DMS153 treated with DMSO at 0.1 percent for 48 hours (cell line): ENCODE data around the gene IMPA2.

Experiments
- DNase-seq: peaks from one replicate; lab custom pipeline; 2025; ENCODE audit not compliant: unreplicated experiment; lab: John Stamatoyannopoulos, UW

Gene IMPA2

DNA sequence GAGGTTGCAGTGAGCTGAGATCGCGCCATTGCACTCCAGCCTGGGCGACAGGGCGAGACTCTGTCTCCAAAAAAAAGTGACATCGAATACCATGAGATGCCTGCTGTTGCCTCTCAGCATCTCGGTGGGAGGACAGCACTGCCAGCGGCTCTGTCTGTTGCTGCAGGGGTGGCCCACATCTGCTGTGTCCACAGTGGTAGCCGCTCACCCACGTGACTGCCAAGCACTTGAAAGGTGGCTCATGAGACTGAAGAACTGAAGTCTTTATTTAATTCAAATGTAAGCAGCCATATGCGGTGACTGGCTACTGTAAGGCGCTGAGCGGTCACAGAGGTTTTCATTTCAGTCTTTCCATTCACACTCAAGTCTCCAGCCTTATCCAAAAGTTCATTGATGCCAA is 25.8 kb downstream of the IMPA2 start:
- DNase-seq, result no peak

DNA sequence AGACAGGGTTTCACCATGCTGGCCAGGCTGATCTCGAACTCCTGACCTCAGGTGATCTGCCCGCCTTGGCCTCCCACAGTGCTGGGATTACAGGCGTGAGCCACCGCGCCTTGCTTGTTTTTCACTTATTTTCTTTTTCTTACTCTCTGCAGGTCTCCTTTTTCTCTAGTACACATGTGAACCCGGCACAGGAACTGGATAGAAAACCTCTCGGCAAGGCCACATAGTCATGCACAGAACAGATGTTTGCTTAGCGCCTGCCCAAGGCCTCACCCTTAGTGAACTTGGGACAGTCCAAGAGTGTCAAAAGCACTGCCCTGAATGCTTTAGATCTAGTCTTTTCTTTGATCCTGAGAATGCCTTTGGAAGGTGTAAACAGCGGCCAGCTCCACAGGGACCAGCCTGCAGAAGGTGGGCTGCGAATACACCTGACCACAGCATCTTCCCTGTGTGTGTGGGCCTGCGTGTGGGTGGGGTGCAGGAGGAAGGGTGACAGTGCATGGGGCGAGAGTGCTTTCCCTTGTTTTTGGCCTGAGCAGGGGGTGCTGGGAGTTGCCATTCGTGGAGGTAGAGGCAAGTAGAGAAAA is 27.0 kb downstream of the IMPA2 start:
- DNase-seq, result no peak

DNA sequence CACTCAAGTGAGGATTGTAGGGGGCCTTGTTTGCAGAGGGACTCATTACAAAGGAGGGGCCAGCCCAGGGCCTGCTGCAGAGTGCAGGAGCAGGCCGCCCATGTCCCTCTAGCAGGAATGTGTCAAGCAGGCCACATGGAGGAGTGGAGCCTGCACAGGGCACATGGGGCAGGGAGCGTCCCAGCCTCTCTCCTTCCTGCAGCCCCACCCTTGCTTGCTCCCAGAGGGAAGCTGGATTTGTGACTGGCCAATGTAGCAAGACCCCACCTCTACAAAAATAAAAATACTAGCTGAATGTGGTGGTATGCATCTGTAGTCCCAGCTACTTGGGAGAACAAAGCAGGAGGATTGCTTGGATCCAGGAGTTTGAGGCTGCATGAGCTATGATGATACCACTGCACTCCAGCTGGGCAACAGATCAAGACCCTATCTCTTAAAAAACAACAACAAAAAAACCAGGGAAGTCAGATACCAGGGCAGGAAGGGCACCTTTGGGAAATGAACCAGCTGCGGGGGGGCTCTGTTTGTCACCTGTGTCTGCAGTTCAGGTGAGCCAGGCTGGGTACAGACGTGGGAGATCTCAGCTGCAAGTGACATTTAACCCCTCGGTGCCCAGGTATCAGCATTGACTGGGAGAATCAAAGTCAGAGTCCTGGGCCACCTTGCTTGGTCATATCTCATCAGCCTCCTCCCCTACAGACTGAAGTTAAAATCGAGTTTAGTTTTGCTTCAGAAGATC is 27.7 kb downstream of the IMPA2 start:
- DNase-seq, result no peak

DNA sequence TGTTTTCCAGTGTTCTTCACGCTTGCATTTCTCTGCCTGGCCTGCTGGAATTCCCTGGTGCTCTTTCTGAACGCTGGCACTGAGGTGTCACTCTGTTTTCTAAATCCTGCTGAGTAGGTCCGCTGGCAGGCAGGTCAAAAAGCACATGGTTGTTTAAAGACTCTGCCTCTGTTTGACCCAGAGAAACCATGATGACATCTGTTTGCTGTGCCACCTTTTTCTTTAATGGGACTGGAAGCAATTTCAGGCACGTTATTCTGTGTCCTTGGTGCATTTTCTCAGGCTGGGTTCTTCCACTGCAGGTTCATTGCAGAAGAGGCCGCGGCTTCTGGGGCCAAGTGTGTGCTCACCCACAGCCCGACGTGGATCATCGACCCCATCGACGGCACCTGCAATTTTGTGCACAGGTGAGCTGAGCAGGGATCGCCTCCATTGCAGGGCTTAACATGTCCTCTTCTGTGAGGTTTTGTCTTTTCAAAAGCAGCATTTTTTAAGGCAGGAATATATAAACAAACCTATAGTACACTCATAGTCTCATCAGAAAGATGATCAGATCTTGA is 28.4 kb downstream of the IMPA2 start:
- DNase-seq, result no peak

DNA sequence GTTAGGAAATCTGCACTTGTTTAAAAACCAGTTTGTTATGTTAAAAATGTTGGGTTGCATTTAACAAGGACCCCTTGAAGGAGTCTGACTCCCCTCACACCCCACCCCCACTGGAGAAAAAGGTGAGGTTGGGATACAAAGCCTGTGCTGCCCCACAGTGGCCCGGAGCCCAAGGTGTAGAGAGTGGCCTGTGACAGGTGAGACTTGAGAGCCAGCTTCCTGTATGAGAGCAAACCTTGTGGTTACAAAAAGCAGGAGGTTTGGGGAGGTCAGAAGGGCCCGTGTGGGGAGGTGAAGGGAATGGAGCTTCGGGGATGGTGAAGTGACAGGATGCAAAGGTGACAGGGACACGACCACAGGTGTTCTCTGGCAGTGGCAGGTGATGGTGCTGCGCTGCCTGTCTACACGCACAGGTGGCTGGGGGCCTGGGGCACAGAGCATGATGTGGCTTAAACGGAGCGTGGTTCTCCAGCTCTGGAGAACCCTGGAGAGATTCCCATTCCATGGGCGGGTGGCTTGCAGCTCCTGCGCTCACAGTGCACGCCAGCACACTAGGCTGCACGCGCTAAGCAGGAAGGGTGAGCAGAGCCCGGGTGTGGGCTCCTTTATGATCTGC is 29.0 kb downstream of the IMPA2 start:
- DNase-seq, result no peak

DNA sequence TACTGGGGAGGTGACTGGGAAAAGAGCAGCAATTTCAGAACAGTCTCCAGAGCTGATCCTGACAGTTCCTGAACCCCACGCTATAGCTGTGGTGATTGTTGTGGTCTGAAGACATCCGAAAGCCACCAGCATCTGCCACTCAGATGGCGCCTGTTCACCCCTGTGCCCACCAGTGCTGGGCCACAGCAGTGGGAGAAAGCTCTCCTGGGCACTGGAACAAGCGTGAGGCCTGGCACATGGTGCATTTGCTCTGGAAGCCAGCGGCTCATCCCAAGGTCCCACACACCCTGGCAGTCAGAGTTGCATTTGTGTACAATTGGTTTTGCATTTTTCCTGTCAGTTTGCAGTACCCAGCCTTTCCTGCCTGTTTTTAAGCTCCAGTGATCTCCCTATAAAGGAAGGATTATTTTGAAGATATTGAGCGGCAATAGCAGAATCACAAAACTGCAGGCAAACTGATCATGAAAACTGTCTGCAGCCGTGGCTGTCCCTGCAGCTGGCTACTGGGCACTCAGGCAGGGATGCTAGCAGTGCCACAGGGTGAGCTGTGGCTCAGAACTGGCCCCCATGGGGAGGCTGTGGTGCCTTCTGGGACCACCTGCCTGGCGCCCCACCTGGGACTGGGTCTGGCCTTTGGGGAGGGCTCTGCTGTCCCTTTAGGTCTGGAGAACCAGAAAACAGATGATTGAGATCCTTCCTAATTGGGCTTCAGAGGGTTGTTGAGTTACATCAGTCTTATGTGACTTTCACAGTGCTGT is 30.1 kb downstream of the IMPA2 start:
- no peak for DNase-seq

DNA sequence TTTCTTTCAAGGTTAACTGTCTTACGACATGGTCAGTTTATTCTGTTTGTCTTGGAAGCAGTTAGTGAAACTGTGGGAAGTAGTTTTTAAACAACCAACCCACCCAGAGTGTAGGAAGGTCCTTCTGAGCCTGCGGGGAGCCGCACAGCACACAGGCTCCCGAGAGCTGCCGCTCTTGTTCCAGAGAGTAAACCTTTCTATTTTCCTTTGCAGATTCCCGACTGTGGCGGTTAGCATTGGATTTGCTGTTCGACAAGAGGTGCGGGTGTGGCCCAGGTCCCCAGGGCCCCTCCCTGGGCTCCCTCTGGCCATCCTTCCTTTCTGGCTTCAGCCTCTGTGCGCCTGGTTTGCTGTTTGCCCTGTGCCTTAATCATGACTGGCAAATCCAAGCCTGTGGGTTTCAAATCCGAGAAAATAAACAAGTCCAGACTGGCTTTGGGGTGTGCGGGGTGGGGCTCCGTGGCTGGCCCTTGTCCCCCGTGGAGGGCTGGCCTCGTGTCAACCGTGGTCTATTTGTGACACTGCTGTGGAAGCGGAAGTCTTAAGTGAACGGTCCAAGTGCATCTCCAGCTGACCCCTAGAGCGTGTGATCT is 30.7 kb downstream of the IMPA2 start:
- DNase-seq, result no peak

DNA sequence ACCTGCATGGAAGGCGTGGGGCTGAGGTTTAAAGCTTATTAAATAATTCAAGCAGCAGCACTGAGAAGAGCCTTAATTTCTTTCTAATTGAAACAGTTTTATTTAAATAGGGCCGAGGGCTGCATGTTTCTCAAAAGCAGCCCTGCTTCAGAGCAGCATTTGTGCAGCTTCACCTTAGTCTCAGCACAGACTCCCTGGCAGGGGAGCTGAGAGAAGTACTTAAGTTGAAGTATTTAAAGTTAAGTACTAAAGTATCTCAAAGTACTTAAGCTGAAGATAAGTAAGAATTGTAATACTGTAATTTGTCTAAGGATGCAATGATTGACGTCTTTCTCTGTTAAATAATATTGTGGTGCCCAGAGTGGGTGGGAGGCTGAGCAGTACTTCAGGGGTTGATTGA is 31.4 kb downstream of the IMPA2 start:
- DNase-seq, result no peak

DNA sequence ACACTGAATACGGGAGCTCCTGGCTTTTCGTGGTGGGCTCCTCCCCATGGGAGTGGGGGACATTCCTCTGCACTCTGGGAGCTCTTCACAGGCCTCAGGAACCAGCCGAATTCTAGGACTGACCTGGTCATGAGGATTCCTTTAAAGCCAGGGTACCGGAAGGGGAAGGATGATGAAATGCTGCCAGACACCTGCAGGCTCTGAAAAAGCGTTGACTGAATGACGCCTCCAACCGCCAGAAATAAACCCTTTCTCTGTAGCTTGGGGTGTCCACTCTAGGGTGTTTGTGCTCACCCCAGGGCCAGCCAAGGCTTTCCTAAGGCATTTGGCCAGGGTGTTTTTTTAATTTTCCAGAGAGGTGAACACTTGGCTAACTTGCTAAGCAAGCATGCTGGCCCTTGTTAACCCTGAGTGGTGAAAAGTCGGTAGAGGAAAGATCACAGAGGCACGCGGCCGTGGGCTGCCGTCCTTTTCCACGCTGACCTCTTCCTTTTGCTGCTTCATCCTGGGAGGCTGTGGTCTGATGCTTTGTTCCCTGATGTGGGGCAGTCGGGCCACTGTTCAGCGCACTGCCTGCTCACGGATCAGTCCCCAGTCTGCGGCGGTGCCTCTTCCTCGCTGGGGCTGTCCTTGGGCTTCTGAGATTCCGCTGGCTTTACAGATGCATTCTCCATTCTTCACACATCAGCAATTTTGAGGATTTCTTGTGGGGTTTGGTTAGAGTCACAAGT is 32.0 kb downstream of the IMPA2 start:
- DNase-seq, result no peak

DNA sequence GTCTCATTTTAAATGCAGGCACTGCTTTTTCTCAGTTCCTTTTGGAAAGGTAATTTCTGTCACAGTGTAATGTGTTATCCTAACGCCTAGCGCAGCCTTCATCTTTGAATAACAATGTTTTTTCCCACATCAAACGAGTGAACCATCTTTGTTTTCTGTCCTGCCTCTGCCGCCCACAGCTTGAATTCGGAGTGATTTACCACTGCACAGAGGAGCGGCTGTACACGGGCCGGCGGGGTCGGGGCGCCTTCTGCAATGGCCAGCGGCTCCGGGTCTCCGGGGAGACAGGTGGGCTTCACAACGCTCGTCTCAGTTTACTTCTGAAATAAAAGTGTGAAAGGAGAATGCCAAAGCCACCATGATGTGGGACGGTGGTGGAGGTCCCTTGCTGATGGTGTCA is 32.8 kb downstream of the IMPA2 start:
- no peak for DNase-seq

DNA sequence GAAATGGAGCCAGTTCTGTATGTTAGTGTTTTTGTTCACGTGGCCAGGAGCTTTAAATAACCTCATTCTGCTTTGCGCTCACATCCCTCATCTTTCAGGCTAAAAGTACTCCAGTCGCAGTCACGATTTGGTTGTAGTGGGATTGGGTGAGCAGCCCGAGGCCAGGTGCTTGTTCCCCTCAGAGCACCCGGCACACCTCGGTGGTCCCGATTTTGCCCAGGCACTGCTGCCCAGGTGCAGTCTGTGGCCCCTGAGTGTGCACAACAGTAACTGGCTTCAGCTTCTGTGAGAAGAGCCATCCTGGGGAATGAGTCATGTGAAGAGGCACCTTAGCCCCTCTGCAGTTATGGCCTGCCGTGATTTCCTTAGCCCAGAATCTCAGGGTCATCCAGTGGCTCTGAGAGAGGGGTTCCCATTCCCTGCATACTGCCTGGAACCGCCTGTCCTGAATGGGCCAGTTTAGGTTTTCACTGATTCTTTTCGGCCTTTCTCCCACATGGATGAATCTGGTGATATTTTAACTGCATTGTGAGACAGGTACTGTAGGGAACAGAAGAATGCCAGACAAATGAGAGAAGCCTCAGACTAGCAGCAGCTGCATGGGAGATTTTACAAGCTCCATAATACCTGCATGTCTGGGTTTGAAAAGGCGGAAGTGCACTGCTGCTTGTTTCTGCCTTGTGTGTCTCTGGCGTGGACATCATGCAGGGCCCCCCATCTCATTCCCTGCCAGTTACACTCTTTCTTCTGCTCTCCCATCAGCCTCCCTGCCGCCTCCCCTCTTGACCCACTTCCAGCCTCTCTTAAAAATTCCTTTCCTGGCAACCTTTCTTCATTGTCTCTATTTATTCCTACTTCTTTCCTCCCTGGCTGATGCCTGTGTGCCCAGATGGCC is 33.5 kb downstream of the IMPA2 start:
- no peak for DNase-seq

DNA sequence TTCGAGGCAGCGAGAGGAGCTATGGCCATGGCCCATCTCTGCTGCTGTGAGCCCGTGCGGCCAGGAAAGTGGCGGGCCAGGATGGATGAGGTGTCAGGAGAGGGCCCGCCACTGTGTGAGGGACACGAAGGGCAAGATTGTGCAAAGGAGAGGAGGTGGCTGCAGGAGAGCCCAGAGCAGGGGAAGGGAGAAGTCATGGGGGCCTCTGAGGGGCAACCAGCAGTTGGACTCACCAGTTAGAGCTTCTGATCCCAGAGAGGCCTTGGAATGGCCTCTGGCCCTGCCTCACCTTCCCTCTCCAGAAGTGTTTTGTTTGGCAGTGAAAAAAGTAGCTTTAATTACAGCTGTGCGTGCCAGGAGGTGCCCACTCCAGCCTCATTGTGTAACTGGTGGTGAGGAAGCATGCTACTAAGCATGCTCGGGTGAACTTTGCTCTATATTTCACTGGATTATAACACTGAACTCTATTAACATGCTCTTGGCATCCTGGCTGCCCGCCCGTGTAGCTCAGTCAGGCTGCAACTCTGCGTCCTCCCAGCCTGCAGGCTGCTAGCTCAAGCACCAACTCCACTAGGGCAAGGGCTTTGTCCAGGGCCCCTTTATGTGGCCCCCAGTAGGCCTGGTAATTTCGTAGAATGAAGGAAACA is 34.2 kb downstream of the IMPA2 start:
- no peak for DNase-seq

DNA sequence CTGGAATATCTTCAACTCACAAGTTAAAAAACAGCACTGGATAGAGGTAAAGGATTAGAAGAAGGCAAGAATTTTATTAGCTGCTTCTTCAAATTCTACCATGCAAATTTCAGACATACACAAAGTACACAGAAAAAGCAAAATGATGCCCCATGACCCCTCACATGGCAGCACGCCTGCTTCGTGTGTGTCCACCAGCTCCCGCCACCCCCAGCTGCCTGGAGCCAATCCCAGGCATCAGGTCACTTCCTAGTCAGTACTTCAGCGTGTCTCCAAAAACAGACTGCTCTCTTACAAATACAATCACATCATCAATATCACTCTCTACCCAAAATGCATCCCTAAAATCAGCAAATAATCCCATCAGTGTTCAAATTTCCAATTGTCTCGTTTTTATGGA is 35.8 kb downstream of the IMPA2 start:
- no peak for DNase-seq

DNA sequence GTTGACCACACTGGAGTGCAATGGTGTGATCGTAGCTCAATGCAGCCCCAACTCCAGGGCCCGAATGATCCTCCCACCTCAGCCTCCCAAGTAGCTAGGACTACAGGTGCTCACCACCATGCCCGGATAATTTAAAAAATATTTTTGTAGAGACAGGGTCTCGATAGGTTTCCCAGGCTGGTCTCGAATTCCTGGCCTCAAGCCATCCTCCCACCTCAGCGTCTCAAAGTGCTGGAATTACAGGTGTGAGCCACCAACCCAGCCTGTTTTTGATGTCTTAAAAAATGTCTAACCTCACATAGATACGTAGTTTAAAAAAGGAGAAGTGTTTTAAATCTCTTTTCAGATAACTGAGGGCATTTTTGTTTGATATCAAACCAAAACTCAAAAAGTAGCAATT is 37.6 kb downstream of the IMPA2 start:
- DNase-seq, result no peak

DNA sequence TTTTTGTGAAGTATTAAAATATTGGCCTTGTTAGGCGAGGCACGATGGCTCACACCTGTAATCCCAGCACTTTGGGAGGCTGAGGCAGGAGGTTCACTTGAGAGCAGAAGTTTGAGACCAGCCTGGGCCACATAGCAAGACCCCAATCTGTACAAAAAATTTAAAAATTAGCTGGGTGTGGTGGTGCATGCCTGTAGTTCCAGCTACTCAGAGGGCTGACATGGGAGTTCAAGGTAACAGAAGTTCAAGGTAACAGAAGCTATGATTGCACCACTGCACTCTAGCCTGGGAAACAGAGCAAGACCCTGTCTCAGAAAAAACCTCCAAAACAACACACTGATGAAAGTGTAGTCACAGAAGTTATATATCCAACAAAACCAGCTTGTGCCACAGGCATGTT is 39.8 kb downstream of the IMPA2 start:
- no peak for DNase-seq

DNA sequence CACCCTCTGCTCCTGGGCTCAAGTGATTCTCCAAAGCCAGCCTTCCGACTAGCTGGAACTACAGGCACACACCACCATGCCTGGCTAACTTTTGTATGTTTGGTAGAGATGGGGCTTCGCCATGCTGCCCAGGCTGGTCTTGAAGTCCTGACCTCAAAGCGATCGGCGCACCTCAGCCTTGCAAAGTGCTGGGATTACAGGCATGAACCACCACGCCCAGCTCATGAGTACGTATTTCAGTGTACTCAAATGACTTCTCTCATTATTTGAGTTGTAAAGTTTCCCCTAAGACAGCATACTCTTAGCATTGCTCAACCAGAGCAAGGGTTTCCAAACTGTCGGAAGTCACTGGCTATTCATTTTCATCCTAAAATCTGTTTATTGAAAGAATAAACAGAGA is 40.3 kb downstream of the IMPA2 start:
- DNase-seq, result no peak

DNA sequence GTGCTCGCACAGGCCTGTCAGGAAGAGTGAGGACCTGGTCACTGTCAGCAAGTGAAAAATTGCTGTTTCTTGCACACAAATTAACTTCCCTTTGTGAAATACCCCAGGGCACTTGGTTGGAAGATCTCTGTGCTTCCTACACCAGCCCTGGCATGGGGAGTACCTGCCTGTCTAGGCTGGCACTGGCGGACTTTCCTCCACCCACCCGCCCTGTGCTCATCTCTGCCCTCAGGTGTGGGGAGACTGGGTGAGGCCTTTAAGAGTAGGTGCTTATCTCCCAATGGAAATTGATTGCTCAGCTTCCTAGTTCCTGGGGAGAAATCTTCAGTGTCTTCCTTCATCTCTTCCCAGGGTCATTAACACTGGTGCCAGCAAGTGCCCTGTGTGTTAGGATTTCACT is 42.1 kb downstream of the IMPA2 start:
- no peak for DNase-seq

DNA sequence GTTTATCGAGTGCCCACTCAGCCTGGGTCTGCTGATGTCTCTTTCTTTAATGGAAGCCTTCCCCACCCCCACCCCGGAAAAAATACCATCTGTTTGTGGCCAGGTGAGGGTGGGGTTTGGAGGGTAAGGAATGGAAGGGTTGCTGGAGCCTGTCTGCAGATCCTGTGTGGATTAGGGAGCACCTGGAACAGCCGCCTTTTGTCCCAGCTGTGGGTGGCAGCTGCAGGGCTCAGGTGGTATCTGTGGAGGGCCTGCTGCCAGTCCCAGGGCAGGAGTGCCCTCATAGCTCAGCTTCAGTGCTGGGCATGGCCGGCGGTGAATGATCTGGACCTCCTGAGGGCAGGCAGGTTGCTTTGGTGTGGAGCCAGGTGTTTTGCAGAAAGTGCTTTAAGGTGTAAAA is 45.3 kb downstream of the IMPA2 start:
- DNase-seq, result no peak

DNA sequence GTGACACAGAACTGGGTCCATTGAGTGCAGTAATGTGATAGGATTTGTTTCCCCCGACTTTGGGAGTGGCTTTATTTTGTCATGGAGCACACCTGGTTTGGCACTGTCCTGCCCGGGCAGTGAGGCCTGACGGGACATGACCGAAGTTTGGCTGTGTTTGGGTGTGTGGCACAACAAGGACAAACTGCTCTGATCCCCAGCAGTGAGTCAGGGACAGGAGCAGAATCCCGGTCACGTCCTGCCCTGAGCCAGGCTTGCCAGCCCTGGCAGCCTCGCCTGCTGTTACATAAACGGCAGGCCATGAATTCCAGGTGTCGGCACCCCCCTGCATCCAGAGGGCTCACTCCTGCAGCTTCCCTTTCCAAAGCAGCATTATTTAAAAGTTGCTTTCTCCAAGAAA is 45.7 kb downstream of the IMPA2 start:
- no peak for DNase-seq
